ENCODE measurements around the gene U2AF2. TPM values are rescaled to one million over a fixed set of nuclear protein-coding genes. Genes with fewer than 3 reads are reported as not detected.

U2AF2 gene
- polyA plus RNA-seq, 2 donors: 110 to 120 TPM

- H3K9me3 ChIP-seq (ENCODE audit: control insufficient read depth in 2 of 2, insufficient read depth in 1 of 2, low read depth in 1 of 2, low read length in 1 of 2): no peaks in the 10 kb centered on the region
- peaks cover 11 to 73% of the 10 kb centered on the region in 2 donors for H3K36me3 ChIP-seq (ENCODE audit: control insufficient read depth in 2 of 2, insufficient read depth in 2 of 2, low read length in 1 of 2)
- WGBS, 2 donors: 85 to 88% methylated on average over 29 of the region's 29 CpGs
- no peak overlapping the region for H3K27ac ChIP-seq (ENCODE audit: low read depth in 2 of 2, low read length in 1 of 2)
- H3K27me3 ChIP-seq (ENCODE audit: control insufficient read depth in 1 of 2, insufficient read depth in 2 of 2, low read length in 2 of 2): no peaks in the 10 kb centered on the region
- peaks cover 0 to 12% of the 10 kb centered on the region in 2 donors for H3K4me1 ChIP-seq (ENCODE audit: control insufficient read depth in 2 of 2, insufficient read depth in 2 of 2, low read length in 1 of 2)
- no peak overlapping the region for H3K4me3 ChIP-seq (ENCODE audit: low read depth in 1 of 2, low read length in 2 of 2)
Measured at GRCh38 chr19:55686311-55687050, 31.6 kb downstream of the U2AF2 start.

GRCh38 chr19:55687281-55688201, 32.7 kb downstream of the U2AF2 start:
- H3K27me3 ChIP-seq (ENCODE audit: control insufficient read depth in 1 of 2, insufficient read depth in 2 of 2, low read length in 2 of 2): no peaks in the 10 kb centered on the region
- WGBS, 2 donors: 85 to 89% methylated on average over 22 of the region's 22 CpGs
- peaks cover 11 to 82% of the 10 kb centered on the region in 2 donors for H3K36me3 ChIP-seq (ENCODE audit: control insufficient read depth in 2 of 2, insufficient read depth in 2 of 2, low read length in 1 of 2)
- no peak overlapping the region for H3K27ac ChIP-seq (ENCODE audit: low read depth in 2 of 2, low read length in 1 of 2)
- H3K4me1 ChIP-seq (ENCODE audit: control insufficient read depth in 2 of 2, insufficient read depth in 2 of 2, low read length in 1 of 2): peaks cover 0 to 12% of the 10 kb centered on the region in 2 donors
- H3K4me3 ChIP-seq (ENCODE audit: low read depth in 1 of 2, low read length in 2 of 2): no peak overlapping the region
- H3K9me3 ChIP-seq (ENCODE audit: control insufficient read depth in 2 of 2, insufficient read depth in 1 of 2, low read depth in 1 of 2, low read length in 1 of 2): no peaks in the 10 kb centered on the region

GRCh38 chr19:55688422-55689218, 33.8 kb downstream of the U2AF2 start:
- peaks cover 14 to 86% of the 10 kb centered on the region in 2 donors for H3K36me3 ChIP-seq (ENCODE audit: control insufficient read depth in 2 of 2, insufficient read depth in 2 of 2, low read length in 1 of 2)
- no peak overlapping the region for H3K27ac ChIP-seq (ENCODE audit: low read depth in 2 of 2, low read length in 1 of 2)
- H3K4me1 ChIP-seq (ENCODE audit: control insufficient read depth in 2 of 2, insufficient read depth in 2 of 2, low read length in 1 of 2): peaks cover 0 to 12% of the 10 kb centered on the region in 2 donors
- H3K27me3 ChIP-seq (ENCODE audit: control insufficient read depth in 1 of 2, insufficient read depth in 2 of 2, low read length in 2 of 2): no peaks in the 10 kb centered on the region
- H3K4me3 ChIP-seq (ENCODE audit: low read depth in 1 of 2, low read length in 2 of 2): no peak overlapping the region
- no peaks in the 10 kb centered on the region for H3K9me3 ChIP-seq (ENCODE audit: control insufficient read depth in 2 of 2, insufficient read depth in 1 of 2, low read depth in 1 of 2, low read length in 1 of 2)
- WGBS, 2 donors: 59 to 61% methylated on average over 24 to 27 of the region's 27 CpGs

GRCh38 chr19:55689411-55690108, 34.7 kb downstream of the U2AF2 start:
- H3K27me3 ChIP-seq (ENCODE audit: control insufficient read depth in 1 of 2, insufficient read depth in 2 of 2, low read length in 2 of 2): no peaks in the 10 kb centered on the region
- H3K9me3 ChIP-seq (ENCODE audit: control insufficient read depth in 2 of 2, insufficient read depth in 1 of 2, low read depth in 1 of 2, low read length in 1 of 2): no peaks in the 10 kb centered on the region
- peaks cover 0 to 12% of the 10 kb centered on the region in 2 donors for H3K4me1 ChIP-seq (ENCODE audit: control insufficient read depth in 2 of 2, insufficient read depth in 2 of 2, low read length in 1 of 2)
- H3K4me3 ChIP-seq (ENCODE audit: low read depth in 1 of 2, low read length in 2 of 2): no peak overlapping the region
- 92 to 94% methylated on average over 35 of the region's 35 CpGs for WGBS, 2 donors
- no peak overlapping the region for H3K27ac ChIP-seq (ENCODE audit: low read depth in 2 of 2, low read length in 1 of 2)
- H3K36me3 ChIP-seq (ENCODE audit: control insufficient read depth in 2 of 2, insufficient read depth in 2 of 2, low read length in 1 of 2): peaks cover 17 to 88% of the 10 kb centered on the region in 2 donors

GRCh38 chr19:55690109-55690768, 35.4 kb downstream of the U2AF2 start:
- H3K36me3 ChIP-seq (ENCODE audit: control insufficient read depth in 2 of 2, insufficient read depth in 2 of 2, low read length in 1 of 2): peaks cover 24 to 87% of the 10 kb centered on the region in 2 donors
- no peaks in the 10 kb centered on the region for H3K9me3 ChIP-seq (ENCODE audit: control insufficient read depth in 2 of 2, insufficient read depth in 1 of 2, low read depth in 1 of 2, low read length in 1 of 2)
- 92 to 95% methylated on average over 24 to 25 of the region's 25 CpGs for WGBS, 2 donors
- H3K4me3 ChIP-seq (ENCODE audit: low read depth in 1 of 2, low read length in 2 of 2): no peak overlapping the region
- no peaks in the 10 kb centered on the region for H3K27me3 ChIP-seq (ENCODE audit: control insufficient read depth in 1 of 2, insufficient read depth in 2 of 2, low read length in 2 of 2)
- peaks cover 0 to 9% of the 10 kb centered on the region in 2 donors for H3K4me1 ChIP-seq (ENCODE audit: control insufficient read depth in 2 of 2, insufficient read depth in 2 of 2, low read length in 1 of 2)
- H3K27ac ChIP-seq (ENCODE audit: low read depth in 2 of 2, low read length in 1 of 2): no peak overlapping the region

GRCh38 chr19:55690769-55691545, 36.1 kb downstream of the U2AF2 start:
- H3K9me3 ChIP-seq (ENCODE audit: control insufficient read depth in 2 of 2, insufficient read depth in 1 of 2, low read depth in 1 of 2, low read length in 1 of 2): no peaks in the 10 kb centered on the region
- no peaks in the 10 kb centered on the region for H3K27me3 ChIP-seq (ENCODE audit: control insufficient read depth in 1 of 2, insufficient read depth in 2 of 2, low read length in 2 of 2)
- WGBS, 2 donors: 94% methylated on average over 31 of the region's 31 CpGs
- no peak overlapping the region for H3K4me3 ChIP-seq (ENCODE audit: low read depth in 1 of 2, low read length in 2 of 2)
- peaks cover 0 to 8% of the 10 kb centered on the region in 2 donors for H3K4me1 ChIP-seq (ENCODE audit: control insufficient read depth in 2 of 2, insufficient read depth in 2 of 2, low read length in 1 of 2)
- H3K36me3 ChIP-seq (ENCODE audit: control insufficient read depth in 2 of 2, insufficient read depth in 2 of 2, low read length in 1 of 2): peaks cover 20 to 85% of the 10 kb centered on the region in 2 donors
- no peak overlapping the region for H3K27ac ChIP-seq (ENCODE audit: low read depth in 2 of 2, low read length in 1 of 2)

- Histone ChIP-seq H3K27ac (ENCODE audit: low read depth in 2 of 2, low read length in 1 of 2) (no peak overlapping the region), H3K36me3 (ENCODE audit: control insufficient read depth in 2 of 2, insufficient read depth in 2 of 2, low read length in 1 of 2) (peaks cover 20 to 85% of the 10 kb centered on the region in 2 donors), H3K4me3 (ENCODE audit: low read depth in 1 of 2, low read length in 2 of 2) (no peak overlapping the region), H3K9me3 (ENCODE audit: control insufficient read depth in 2 of 2, insufficient read depth in 1 of 2, low read depth in 1 of 2, low read length in 1 of 2) (no peaks in the 10 kb centered on the region), H3K27me3 (ENCODE audit: control insufficient read depth in 1 of 2, insufficient read depth in 2 of 2, low read length in 2 of 2) (no peaks in the 10 kb centered on the region), H3K4me1 (ENCODE audit: control insufficient read depth in 2 of 2, insufficient read depth in 2 of 2, low read length in 1 of 2) (peaks cover 0 to 8% of the 10 kb centered on the region in 2 donors)
- 94% methylated on average over 27 to 31 of the region's 31 CpGs for WGBS, 2 donors
Measured at GRCh38 chr19:55691561-55692481, 37.0 kb downstream of the U2AF2 start.
